Neuron (in vitro differentiated cells): Measurements from ENCODE around the gene DENND1C.
A peak's percentile ranks its signal among the peaks of the same experiment; 100 is the strongest.

Experiments used
- H2AFZ ChIP-seq: one replicate; pipeline ENCODE4 v1.6.1; 2013; ENCODE audit warnings: low read depth, mild to moderate bottlenecking, inconsistent platforms, low read length, moderate library complexity
- H3K27me3 ChIP-seq: one replicate; pipeline ENCODE4 v1.6.1; 2013; ENCODE audit warnings: low read length; ENCODE audit not compliant: insufficient read depth
- H3K36me3 ChIP-seq: one replicate; pipeline ENCODE4 v1.6.1; 2013; ENCODE audit warnings: low read length; ENCODE audit not compliant: insufficient read depth
- H3K4me1 ChIP-seq: one replicate; pipeline ENCODE4 v1.6.1; 2013; ENCODE audit warnings: low read length; ENCODE audit not compliant: insufficient read depth
- H3K4me3 ChIP-seq: 2 replicates; pipeline ENCODE4 v1.5.1; 2013; ENCODE audit warnings: mild to moderate bottlenecking, low read length, moderate library complexity
- H3K9me3 ChIP-seq: one replicate; pipeline ENCODE4 v1.6.1; 2013; ENCODE audit warnings: low read length

DENND1C gene

GRCh38 chr19:6425732-6426620, 55.6 kb downstream of the DENND1C start:
- peak overlapping the region; percentile 5 for H3K4me3 ChIP-seq
- no peaks in the 10 kb centered on the region for H3K9me3 ChIP-seq
- H3K36me3 ChIP-seq = peaks cover 17% of the 10 kb centered on the region
- no peaks in the 10 kb centered on the region for H3K27me3 ChIP-seq
- H2AFZ ChIP-seq = peak overlapping the region; percentile 29
- H3K4me1 ChIP-seq = peaks cover 21% of the 10 kb centered on the region

GRCh38 chr19:6424939-6425731, 56.5 kb downstream of the DENND1C start:
- Histone ChIP-seq H3K9me3 (no peaks in the 10 kb centered on the region), H3K4me1 (peaks cover 21% of the 10 kb centered on the region), H3K27me3 (no peaks in the 10 kb centered on the region), H3K4me3 (peak overlapping the region; percentile 5), H2AFZ (peak overlapping the region; percentile 29), H3K36me3 (peaks cover 25% of the 10 kb centered on the region)

- Histone ChIP-seq H3K36me3 (peaks cover 33% of the 10 kb centered on the region), H3K27me3 (no peaks in the 10 kb centered on the region), H3K9me3 (no peaks in the 10 kb centered on the region)
Measured at GRCh38 chr19:6424195-6424938, 57.2 kb downstream of the DENND1C start, which contains the start of gene KHSRP. Gene KHSRP, minus strand, starts transcription at chr19:6424811. Its CDS starts 110 bp downstream, at chr19:6424701.

DNA sequence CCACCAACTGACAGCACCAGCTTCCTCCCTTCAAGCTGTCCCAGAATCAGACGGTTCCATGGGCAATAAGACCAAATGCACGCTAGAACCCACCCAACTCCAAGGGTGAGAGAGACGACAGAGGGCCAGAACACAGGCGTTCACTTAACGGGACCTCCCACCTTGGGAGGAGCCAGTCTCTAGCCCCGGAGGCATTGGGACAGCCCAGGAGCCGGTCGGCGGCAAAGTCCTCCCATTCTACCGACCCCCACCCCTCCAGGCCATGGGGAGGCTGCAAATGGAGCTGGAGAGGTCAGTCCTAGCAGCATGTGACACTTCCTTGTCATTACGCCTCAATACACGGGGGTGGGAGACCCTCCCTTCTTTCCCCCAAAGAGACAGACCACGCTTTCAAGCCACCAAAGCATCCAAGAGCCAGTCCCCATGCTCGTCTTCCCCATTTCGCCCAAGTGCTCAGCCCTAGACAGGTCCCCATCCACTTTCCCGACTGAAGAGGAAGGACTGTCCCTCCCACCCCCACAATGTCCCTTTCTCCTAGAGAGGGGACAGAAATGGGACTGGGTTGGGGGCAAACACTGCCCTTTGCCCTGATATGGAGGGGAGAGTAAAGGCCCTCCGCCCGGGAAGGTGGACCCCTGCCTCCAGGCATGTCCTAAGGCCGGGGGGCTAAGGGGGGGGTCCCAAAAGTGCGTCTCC, 57.9 kb downstream of the DENND1C start:
- Histone ChIP-seq H3K27me3 (no peaks in the 10 kb centered on the region), H3K9me3 (no peaks in the 10 kb centered on the region), H3K4me1 (peaks cover 21% of the 10 kb centered on the region), H3K4me3 (peak overlapping the region; percentile 66), H3K36me3 (peaks cover 40% of the 10 kb centered on the region), H2AFZ (no peak overlapping the region)

More at GRCh38 chr19:6424195-6424938, 57.2 kb downstream of the DENND1C start, which contains the start of gene KHSRP:
- peaks cover 21% of the 10 kb centered on the region for H3K4me1 ChIP-seq
- H2AFZ ChIP-seq = peak within 1 kb of the TSS; percentile 29
- H3K4me3 ChIP-seq = peak within 1 kb of the TSS; percentile 66

- Histone ChIP-seq H3K4me1 (peaks cover 21% of the 10 kb centered on the region), H3K9me3 (no peaks in the 10 kb centered on the region), H3K4me3 (no peak overlapping the region), H3K36me3 (peaks cover 63% of the 10 kb centered on the region), H3K27me3 (no peaks in the 10 kb centered on the region), H2AFZ (no peak overlapping the region)
Measured at GRCh38 chr19:6421075-6422014, 60.2 kb downstream of the DENND1C start.

DNA sequence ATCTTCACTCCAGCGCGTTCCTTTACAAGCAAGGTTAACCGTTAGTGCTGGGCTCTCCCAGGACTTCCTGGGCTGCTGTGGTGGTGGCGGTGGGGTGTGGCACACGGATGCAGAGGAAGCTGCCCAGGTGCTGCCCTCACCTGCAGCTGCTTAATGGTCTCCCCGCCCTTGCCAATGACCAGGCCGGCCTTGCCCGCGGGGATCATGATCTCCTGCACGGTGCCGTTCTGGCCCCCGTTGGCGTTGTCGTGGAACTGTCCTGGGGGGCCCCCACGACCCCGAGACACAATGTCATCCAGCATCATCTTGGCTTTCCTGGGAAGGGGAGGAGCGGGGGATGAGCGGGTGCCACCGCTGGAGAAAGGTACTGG, 63.0 kb downstream of the DENND1C start:
- H3K27me3 ChIP-seq = no peaks in the 10 kb centered on the region
- no peaks in the 10 kb centered on the region for H3K9me3 ChIP-seq
- no peak overlapping the region for H2AFZ ChIP-seq
- peaks cover 16% of the 10 kb centered on the region for H3K4me1 ChIP-seq
- peaks cover 88% of the 10 kb centered on the region for H3K36me3 ChIP-seq
- no peak overlapping the region for H3K4me3 ChIP-seq

GRCh38 chr19:6417713-6418561, 63.6 kb downstream of the DENND1C start:
- Histone ChIP-seq H3K4me3 (no peak overlapping the region), H3K36me3 (peaks cover 92% of the 10 kb centered on the region), H2AFZ (no peak overlapping the region), H3K4me1 (peaks cover 10% of the 10 kb centered on the region), H3K27me3 (no peaks in the 10 kb centered on the region), H3K9me3 (no peaks in the 10 kb centered on the region)
